Stimulated activated CD4-positive, alpha-beta T cell treated with anti-CD3 and anti-CD28 coated beads, TNF-alpha, amount 100 ng/mL, for 48 hours (primary cell): ENCODE data around the gene RHCG.

Source experiments
- DNase-seq, 3 donors: peaks; one replicate each; pipeline ENCODE4 v3.0.0-alpha.2; 2020; ENCODE audit warnings: low read depth in 3 of 3

Gene RHCG

DNA sequence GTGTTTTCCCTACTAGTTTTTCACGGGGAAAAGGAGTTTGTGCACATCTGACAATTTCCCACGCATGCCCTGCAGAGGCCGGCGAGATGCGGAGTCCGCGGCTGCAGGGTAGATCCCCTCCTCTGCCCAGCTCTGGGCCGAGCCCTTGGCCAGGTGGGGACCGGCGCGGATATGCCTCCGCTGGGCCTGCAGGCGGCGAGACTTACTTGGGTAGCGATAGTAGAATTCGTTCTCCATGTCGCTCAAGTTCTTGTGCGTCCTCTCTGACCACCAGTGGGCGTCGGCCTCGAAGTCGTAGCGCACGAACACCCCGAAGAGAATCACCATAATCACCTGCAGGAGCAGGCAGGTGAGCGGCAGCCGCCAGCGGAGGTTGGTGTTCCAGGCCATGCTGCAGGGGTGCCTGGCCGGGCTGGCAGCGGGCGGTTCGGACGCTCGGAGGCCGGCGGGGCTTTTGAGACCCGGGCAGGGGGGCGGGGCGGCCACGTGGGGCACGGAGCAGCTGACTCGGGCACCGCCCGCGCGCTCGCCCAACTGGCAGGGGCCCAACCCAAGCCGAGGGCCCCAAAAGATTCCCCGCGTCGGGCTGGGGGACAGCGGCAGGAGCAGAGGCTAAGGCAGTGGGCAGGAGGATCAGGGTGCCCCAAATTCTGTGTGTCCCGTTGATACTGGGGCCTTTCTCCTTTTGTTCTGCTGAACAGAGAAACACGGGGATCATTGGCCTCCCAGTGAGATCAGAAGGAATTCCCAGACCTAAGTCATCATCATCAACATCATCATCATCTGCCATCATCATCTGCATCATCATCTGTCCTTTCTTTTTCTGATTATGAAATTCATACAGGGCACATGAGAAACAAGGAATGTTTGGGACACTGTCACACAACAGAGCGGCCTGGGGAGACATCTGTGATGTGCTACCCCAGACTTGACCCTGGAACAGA lies at the start of gene RHCG:
Gene RHCG, minus strand, starts transcription at position 429 of the 944 bp plus-strand sequence. Its CDS starts 39 bp downstream, at position 390.
- no peak for DNase-seq

GRCh38 chr15:89543389-89543788 lies 47.0 kb upstream of the RHCG start:
- DNase-seq = no peak

DNA sequence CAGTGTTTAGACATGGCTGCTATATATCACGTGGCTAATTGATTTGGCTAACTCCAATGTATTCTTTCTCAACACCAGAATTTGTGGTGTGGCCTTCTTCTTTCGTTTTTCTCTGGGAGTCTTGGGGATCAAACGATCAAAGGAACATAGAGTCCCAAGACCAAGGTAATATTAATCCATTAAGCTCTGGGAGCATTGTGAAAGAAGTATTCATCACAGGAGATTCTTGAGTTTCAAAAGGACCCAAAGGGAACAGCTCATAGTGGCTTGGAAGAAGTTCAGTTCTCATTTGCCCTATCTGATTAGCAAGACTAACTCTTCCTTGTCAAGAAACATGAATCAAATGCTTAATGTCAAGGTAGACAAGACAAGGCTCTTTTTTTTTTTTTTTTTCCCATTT lies 46.0 kb upstream of the RHCG start:
- DNase-seq = no peak

- DNase-seq = no peak
Measured at GRCh38 chr15:89539027-89539426, 42.6 kb upstream of the RHCG start.

DNA sequence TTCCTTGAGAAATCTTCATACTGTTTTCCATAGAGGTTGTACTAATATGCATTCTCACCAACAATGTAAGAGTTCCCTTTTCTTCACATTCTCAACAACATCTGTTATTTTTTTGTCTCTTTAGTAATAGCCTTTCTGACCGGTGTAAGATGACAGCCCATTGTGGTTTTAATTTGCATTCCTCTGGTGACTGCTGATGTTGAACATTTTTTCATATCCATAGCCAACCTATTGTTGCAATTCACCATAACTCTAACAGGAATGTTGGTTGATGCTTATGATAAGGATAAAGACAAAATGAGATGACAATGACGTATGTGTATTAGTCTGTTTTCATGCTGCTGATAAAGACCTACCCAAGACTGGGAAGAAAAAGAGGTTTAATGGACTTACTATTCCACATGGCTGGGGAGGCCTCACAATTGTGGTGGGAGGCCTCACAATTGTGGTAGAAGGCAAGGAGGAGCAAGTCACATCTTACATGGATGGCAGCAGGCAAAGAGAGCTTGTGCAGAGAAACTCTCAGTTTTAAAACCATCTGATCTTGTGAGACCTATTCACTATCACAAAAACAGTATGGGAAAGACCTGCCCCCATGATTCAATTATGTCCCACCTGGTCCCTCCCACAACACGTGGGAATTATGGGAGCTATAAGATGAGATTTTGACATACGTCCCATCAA lies 37.6 kb upstream of the RHCG start:
- DNase-seq = no peak

GRCh38 chr15:89531796-89532537 lies 35.6 kb upstream of the RHCG start:
- no peak for DNase-seq

- no peak for DNase-seq
Measured at GRCh38 chr15:89530976-89531375, 34.6 kb upstream of the RHCG start.

GRCh38 chr15:89528757-89529352 lies 32.5 kb upstream of the RHCG start:
- DNase-seq = no peak

DNA sequence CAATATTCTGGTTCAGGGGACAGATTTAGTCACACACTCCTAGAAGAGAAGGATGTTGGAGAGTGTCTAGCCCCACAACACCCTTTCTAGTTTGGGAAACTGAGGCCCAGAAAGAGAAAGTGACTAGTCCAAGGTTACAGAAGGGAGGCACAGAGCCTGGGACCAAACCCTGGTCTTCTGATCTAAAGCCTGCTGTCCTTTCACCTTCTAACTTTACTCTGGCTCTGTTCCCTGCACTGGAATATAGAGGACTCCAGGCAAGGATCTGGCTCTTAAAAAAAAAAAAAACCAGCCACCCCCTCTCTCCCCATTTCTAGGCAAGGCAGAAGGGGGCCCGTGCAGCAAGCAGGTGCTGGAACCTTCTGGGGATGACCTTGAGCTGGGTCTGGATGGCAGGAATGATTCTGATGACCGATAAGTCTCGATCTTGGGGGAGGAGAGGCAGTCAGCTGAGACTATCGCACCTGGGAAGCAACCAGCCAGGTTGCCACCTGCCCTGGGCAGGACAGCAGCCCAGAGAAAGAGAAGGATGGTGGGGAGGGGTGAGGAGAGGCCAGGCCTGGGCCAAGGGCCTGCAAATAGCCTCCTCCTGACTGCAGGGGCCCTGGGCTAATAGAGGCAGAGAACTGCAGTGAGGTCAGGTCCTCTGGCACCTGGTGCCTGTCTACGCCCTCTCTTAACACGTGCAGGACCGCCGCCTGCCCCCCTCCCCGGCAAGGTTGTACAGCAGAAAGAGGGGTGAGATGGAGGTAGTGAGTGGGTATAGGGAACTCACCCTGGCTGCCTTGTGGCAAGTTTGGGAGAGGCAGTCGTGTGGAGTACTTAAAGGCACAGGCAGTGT lies 30.4 kb upstream of the RHCG start:
- DNase-seq = no peak

DNA sequence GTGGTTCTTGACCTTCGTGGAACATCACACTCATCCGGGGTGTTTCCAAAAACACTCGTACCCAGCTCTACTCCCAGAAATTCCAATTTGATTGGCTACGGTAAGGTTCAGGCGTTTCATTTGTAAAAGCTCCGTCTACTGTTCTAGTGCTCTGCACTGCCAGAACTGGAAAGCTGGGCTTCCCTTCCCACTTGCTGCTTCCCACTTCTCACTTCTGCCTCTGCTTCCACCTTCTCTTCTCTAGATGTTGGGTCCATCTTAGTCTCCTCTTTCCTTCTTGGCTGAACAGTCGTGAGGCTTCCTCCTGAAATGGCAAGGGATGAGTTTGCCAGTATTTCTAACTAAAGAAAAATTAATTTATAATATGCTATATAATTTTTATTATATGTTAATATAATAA lies 29.8 kb upstream of the RHCG start:
- no peak for DNase-seq

- no peak for DNase-seq
Measured at GRCh38 chr15:89524184-89524583, 27.8 kb upstream of the RHCG start.

- DNase-seq = no peak
Measured at GRCh38 chr15:89523101-89523500, 26.7 kb upstream of the RHCG start.

- no peak for DNase-seq
Measured at GRCh38 chr15:89521605-89522004, 25.2 kb upstream of the RHCG start.

DNA sequence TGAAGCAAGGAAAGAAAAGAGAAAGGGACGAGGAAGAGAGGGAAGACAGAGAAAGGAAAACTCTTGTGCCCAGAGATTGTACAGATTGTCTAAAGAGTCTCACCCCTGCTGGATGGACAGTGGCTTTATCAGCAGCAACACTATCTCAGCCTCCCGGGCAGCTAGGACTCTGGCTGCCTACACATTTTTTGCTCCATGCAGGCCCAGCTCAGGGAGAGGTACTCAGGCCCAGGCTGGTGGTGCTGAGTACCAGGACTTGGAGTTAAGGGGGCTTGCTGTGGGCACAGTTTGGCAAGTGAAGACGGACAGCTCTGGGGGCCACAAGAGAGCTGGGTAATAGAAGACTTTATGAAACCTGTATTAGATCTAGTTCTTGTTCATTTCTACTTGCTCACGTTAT lies 19.1 kb upstream of the RHCG start:
- no peak for DNase-seq

DNA sequence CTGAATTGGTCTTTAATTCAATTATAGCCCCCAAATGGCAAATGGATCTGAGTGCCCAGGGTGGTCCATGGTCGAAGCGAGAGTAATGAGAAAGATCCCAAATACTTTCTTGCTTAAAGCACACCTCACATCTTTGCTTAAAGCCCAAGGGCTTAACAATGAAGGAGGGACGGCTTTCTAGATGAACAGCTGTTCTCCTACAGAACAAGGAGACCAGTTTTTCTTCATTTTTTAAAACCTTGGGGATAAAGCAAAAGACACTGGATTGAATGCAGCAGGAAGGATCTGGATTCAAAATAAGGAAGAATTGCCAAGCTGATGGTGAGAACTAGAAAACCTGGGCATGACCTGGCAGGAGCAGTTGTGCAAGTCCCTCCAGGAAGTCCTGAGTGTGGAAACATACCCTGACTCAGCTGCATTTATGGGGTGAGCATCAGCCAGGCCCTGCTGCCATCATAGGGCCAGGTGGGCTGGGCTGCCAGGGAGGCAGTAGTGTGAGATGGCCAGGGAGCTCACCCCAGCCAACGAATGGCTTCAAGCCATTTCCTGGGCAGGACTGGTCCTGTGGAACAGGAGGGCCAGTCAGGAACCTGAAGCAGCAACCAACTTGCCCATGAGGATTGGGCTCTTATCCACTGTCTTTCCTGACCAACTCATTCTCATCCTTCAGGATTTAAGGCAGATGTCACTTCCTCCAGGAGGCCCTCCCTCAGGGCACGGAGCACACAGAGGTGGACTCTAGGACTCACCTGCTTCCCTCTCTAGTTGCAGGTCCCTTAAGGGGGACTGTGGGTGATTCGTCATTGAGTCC lies 18.4 kb upstream of the RHCG start:
- no peak for DNase-seq

GRCh38 chr15:89514186-89514585 lies 17.8 kb upstream of the RHCG start:
- no peak for DNase-seq

GRCh38 chr15:89513284-89513683 lies 16.9 kb upstream of the RHCG start:
- DNase-seq = no peak

- no peak for DNase-seq
Measured at GRCh38 chr15:89512631-89513030, 16.2 kb upstream of the RHCG start.

DNA sequence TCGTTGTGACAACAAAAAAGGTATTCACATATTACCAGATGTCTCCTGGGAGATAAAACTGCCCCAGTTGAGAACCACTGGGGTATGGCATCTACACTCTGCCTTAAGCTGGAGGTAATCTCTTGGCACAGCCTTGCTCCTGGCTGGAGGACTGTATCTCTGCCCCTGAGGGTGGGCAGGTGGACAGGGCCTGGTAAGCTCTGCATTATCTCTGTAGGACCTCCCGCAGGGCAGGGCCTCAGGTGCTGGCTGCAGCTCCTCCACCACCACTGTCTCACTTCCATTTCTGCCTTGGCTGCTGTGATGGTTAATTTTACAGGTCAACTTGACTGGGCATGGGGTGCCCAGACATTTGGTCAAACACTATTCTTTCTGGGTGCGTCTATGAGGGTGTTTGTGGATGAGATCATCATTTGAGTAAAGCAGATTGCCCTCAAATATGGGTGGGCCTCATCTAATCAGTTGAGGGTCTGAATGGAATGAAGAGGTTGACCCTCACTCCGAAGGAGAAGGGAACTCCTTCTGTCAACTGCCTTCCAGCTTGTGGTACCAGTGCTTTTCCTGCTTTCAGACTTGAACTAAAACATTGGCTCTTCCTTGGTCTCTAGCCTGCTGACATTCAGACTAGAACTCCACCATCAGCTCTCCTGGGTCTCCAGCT lies 9.8 kb upstream of the RHCG start:
- no peak for DNase-seq

DNA sequence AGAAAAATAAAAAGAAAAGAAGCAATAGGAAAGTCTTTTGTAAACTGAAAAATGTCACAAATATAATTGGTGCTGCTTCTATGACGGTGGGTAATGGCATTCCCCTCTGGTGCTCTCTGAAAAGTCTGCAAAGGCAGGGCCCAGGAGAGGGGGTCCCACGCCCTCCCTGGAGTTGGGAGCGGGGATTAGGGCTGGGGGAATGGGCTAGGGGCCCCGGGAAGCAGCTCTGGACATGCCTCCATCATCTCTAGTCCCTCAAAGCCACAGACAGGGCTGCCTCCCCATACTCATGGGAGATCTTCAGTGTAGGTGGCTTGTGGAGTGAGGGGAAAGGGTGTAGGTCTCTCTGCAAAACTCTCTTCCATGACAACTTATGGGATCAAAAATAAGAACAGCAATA lies 7.8 kb upstream of the RHCG start:
- no peak for DNase-seq
